ENCODE data around the gene ADGRV1.

- TF ChIP-seq USF2 (IDR thresholded peaks at IDR 0.05): no peak
- TF ChIP-seq ESRRA (IDR thresholded peaks at IDR 0.05; ENCODE audit: borderline replicate concordance, low read length): no peak
- no peak for TF ChIP-seq KDM5A (IDR thresholded peaks at IDR 0.05)
- no peak for TF ChIP-seq CTCF (IDR thresholded peaks at IDR 0.05)
- TF ChIP-seq MAX (IDR thresholded peaks at IDR 0.05): no peak
- TF ChIP-seq RARB (CRISPR knock-in tag; IDR thresholded peaks at IDR 0.05): no peak
- TF ChIP-seq BHLHE40 (IDR thresholded peaks at IDR 0.05; ENCODE audit: low read depth, low read length): no peak
- no peak for TF ChIP-seq MYC (IDR thresholded peaks at IDR 0.05; ENCODE audit: borderline replicate concordance, low read length)
- TF ChIP-seq EP300 (IDR thresholded peaks at IDR 0.05): no peak
- TF ChIP-seq HOXB5 (CRISPR knock-in tag; IDR thresholded peaks at IDR 0.05): no peak
These were observed 336.3 kb downstream of the ADGRV1 start for GRCh38 chr5:90894866-90895420.
